SK-N-SH (cell line): ENCODE measurements around the gene DBNL. TPM values are rescaled to one million over a fixed set of nuclear protein-coding genes. Genes with fewer than 3 reads are reported as not detected.

Source experiments
- CTCF ChIA-PET: fragments of 300-600, 350-600 bp; formaldehyde crosslinking; extraction: SDS; loops from one replicate; lab custom pipeline; 2021; lab: Yijun Ruan, JAX
- POLR2A ChIA-PET: fragments of 350-600 bp; sonication (Branson Sonifier 250); formaldehyde crosslinking; extraction: SDS; loops from one replicate; lab custom pipeline; 2020; ENCODE audit warnings: antibody characterized with exemption, inconsistent platforms; lab: Yijun Ruan, JAX
- DNase-seq: peaks from one replicate; pipeline ENCODE4 v3.0.0; 2012
- H2AFZ ChIP-seq: fragments of 200-600 bp; sonication (generic); 2 replicates; pipeline ENCODE4 v1.8.1; 2016; ENCODE audit warnings: antibody characterized with exemption, mild to moderate bottlenecking, low read depth
- H3F3A ChIP-seq: fragments of 200-600 bp; sonication (generic); replicated peaks from 2 replicates; pipeline ENCODE3; 2016; ENCODE audit warnings: antibody characterized with exemption, mild to moderate bottlenecking; ENCODE audit not compliant: insufficient read depth
- H3K27ac ChIP-seq, 2 experiments: fragments of 200-500 bp in 1 of 2; fragments of 200-600 bp in 1 of 2; sonication (Bioruptor generic) in 1 of 2; sonication (generic), shearing (Covaris generic) in 1 of 2; 2 replicates each; pipeline versions ENCODE4 v1.5.1 to v1.6.1; 2014 to 2016; ENCODE audit warnings: low read depth in 2 of 2, inconsistent platforms in 1 of 2, low read length in 1 of 2, mild to moderate bottlenecking in 1 of 2, mixed read lengths in 1 of 2
- H3K27me3 ChIP-seq: fragments of 200-600 bp; sonication (generic), shearing (Covaris generic); 2 replicates; pipeline ENCODE4 v1.6.1; 2016; ENCODE audit warnings: mixed run types; ENCODE audit not compliant: insufficient read depth
- H3K36me3 ChIP-seq, 2 experiments: fragments of 200-500 bp in 1 of 2; fragments of 200-600 bp in 1 of 2; sonication (Bioruptor generic) in 1 of 2; sonication (generic) in 1 of 2; replicated peaks in 1 of 2; 2 replicates each; pipeline versions ENCODE3 to v1.5.1; 2014 to 2016; ENCODE audit warnings: low read length in 1 of 2, mild to moderate bottlenecking in 1 of 2; ENCODE audit not compliant: insufficient read depth in 2 of 2, control insufficient read depth in 1 of 2
- H3K4me1 ChIP-seq, 2 experiments: fragments of 200-500 bp in 1 of 2; fragments of 200-600 bp in 1 of 2; sonication (Bioruptor generic) in 1 of 2; sonication (generic), shearing (Covaris generic) in 1 of 2; 2 replicates each; pipeline versions ENCODE4 v1.5.1 to v1.6.1; 2014 to 2016; ENCODE audit warnings: low read depth in 1 of 2, low read length in 1 of 2, mixed run types in 1 of 2; ENCODE audit not compliant: insufficient read depth in 2 of 2, control insufficient read depth in 1 of 2
- H3K4me2 ChIP-seq: fragments of 200-600 bp; sonication (generic), shearing (Covaris generic); 2 replicates; pipeline ENCODE4 v1.6.1; 2017; ENCODE audit warnings: mixed run types
- H3K4me3 ChIP-seq, 2 experiments: fragments of 200-500 bp in 1 of 2; fragments of 200-600 bp in 1 of 2; sonication (Bioruptor generic) in 1 of 2; sonication (generic), shearing (Covaris generic) in 1 of 2; 2 replicates each; pipeline versions ENCODE4 v1.5.1 to v1.8.1; 2014 to 2016; ENCODE audit warnings: low read depth in 2 of 2, inconsistent platforms in 1 of 2, low read length in 1 of 2, mild to moderate bottlenecking in 1 of 2, mixed read lengths in 1 of 2, moderate library complexity in 1 of 2
- H3K79me2 ChIP-seq: fragments of 200-600 bp; sonication (generic); 2 replicates; pipeline ENCODE4 v1.8.1; 2017; ENCODE audit warnings: mild to moderate bottlenecking; ENCODE audit not compliant: insufficient read depth
- H3K9ac ChIP-seq: fragments of 200-600 bp; sonication (generic); 2 replicates; pipeline ENCODE4 v1.6.1; 2017; ENCODE audit warnings: mixed run types
- H3K9me2 ChIP-seq: fragments of 200-600 bp; sonication (generic); 2 replicates; pipeline ENCODE4 v1.6.1; 2017; ENCODE audit warnings: mixed run types
- H3K9me3 ChIP-seq: fragments of 200-600 bp; sonication (generic); 2 replicates; pipeline ENCODE4 v1.6.1; 2017; ENCODE audit warnings: mixed run types, mild to moderate bottlenecking, moderate library complexity
- H4K20me1 ChIP-seq: fragments of 200-600 bp; sonication (generic); 2 replicates; pipeline ENCODE4 v1.6.1; 2017; ENCODE audit warnings: mild to moderate bottlenecking, mixed run types; ENCODE audit not compliant: insufficient read depth
- CHD2 ChIP-seq: fragments of 150-350 bp; IDR thresholded peaks from 2 replicates; pipeline ENCODE4 v1.6.1; 2018; ENCODE audit warnings: low read length; ENCODE audit not compliant: partially characterized antibody
- EP300 ChIP-seq, 2 experiments: IDR thresholded peaks; 2 replicates each; pipeline versions ENCODE4 v1.4.0 to v1.6.1; 2012; ENCODE audit warnings: borderline replicate concordance in 1 of 2, low read depth in 1 of 2, low read length in 1 of 2
- FOSL2 ChIP-seq: IDR thresholded peaks from 2 replicates; pipeline ENCODE4 v1.4.0; 2012; ENCODE audit warnings: low read depth, mild to moderate bottlenecking, moderate library complexity, borderline replicate concordance
- FOXJ3 ChIP-seq: sonication (generic); formaldehyde crosslinking; IDR thresholded peaks from 2 replicates; pipeline ENCODE4 v1.5.1; 2020; ENCODE audit warnings: mild to moderate bottlenecking, missing genetic modification reagents
- FOXM1 ChIP-seq: IDR thresholded peaks from 2 replicates; pipeline ENCODE4 v1.4.0; 2012; ENCODE audit warnings: low read depth, mild to moderate bottlenecking
- GABPA ChIP-seq: IDR thresholded peaks from 2 replicates; pipeline ENCODE4 v1.4.0; 2012; ENCODE audit warnings: low read depth, mild to moderate bottlenecking
- GATA2 ChIP-seq: sonication (generic); formaldehyde crosslinking; IDR thresholded peaks from 2 replicates; pipeline ENCODE4 v1.5.0; 2020; ENCODE audit warnings: mild to moderate bottlenecking, missing genetic modification reagents
- MXI1 ChIP-seq: IDR thresholded peaks from 2 replicates; pipeline ENCODE4 v1.6.1; 2012; ENCODE audit warnings: mild to moderate bottlenecking, low read depth, low read length, improper control_type of control experiment
- NRF1 ChIP-seq: IDR thresholded peaks from 2 replicates; pipeline ENCODE4 v1.6.1; 2012; ENCODE audit warnings: low read depth, mild to moderate bottlenecking, low read length
- RAD21 ChIP-seq: IDR thresholded peaks from 2 replicates; pipeline ENCODE4 v1.6.1; 2012; ENCODE audit warnings: mild to moderate bottlenecking, low read length
- RCOR1 ChIP-seq: fragments of 150-350 bp; IDR thresholded peaks from 2 replicates; pipeline ENCODE4 v1.6.1; 2017; ENCODE audit warnings: antibody characterized with exemption, low read length
- SMC3 ChIP-seq: IDR thresholded peaks from 2 replicates; pipeline ENCODE4 v1.6.1; 2012; ENCODE audit warnings: low read depth, low read length, improper control_type of control experiment
- TCF12 ChIP-seq: IDR thresholded peaks from 2 replicates; pipeline ENCODE4 v1.4.0; 2012
- TEAD4 ChIP-seq: IDR thresholded peaks from 2 replicates; pipeline ENCODE4 v1.4.0; 2012; ENCODE audit warnings: mild to moderate bottlenecking, borderline replicate concordance; ENCODE audit not compliant: insufficient read depth
- WGBS: methylation state at CpG from one replicate; pipeline ENCODE4 v1.1.6; 2017; ENCODE audit warnings: low lambda C conversion rate; 5-methylcytosine and 5-hydroxymethylcytosine counted together
- polyA plus RNA-seq, 3 experiments: library from polyadenylated mRNA; depleted of rRNA; stranded (reverse); fragments of >200 nt; gene quantifications; 2 replicates each; pipeline ENCODE4 v1.2.3, GENCODE V29; 2012
- TF ChIP-seq, protein P1 (sequence below): IDR thresholded peaks from 2 replicates; pipeline ENCODE4; 2012

The DBNL gene
- polyA plus RNA-seq, 1 of the 3 experiments (the other 2 are of a cell fraction): 244 TPM

DNA sequence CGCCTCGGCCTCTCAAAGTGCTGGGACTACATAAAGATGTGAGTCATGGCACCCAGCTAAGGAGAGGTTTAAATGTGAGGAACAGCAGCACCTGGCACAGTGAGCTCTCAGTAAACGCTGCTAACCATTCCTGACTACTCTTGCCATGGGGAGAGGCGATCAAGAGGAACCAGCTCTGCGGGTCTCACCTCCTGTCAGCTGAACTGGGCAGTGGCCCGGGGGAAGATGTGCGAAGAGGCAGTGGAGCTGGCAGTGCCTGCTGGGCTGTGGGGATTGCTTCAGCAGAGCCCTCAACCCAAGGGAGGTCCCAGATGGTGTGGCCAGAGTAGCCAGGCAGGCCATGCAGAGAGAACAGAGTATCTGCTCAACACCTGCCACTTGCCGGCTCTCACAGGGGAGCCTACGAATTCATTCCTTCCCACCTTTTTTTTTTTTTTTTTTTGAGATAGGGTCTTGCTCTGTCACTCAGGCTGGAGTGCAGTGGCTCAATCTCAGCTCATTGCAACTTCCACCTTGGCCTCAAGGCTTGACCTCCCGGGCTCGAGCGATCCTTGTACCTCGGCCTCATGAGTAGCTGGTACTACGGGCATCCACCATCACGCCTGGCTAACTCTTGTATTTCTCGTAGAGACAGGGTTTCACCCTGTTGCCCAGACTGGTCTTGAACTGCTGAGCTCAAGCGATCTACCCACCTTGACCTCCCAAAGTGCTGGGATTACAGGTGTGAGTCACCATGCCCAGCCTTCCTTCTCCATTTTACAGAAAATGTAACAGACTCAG lies 31.0 kb downstream of the DBNL start:
- no peak overlapping the region for H3K4me2 ChIP-seq
- H3K79me2 ChIP-seq: peaks cover 4% of the 10 kb centered on the region; the same call in 1 of the 2 replicates
- H3K27me3 ChIP-seq: no peaks in the 10 kb centered on the region
- H3F3A ChIP-seq: peaks cover 31% of the 10 kb centered on the region
- H3K36me3 ChIP-seq: peaks cover 22 to 66% of the 10 kb centered on the region in 2 experiments
- no peak overlapping the region for H3K27ac ChIP-seq
- CTCF ChIA-PET: interaction anchor here (1.0 to 1.5 kb wide), 6 partner anchors 8 to 121 kb away, joined by 3 to 6 read pairs (median 4); no protein-coding TSS in a partner anchor
- no peaks in the 10 kb centered on the region for H3K9me3 ChIP-seq
- no peak for DNase-seq
- peaks cover 5 to 15% of the 10 kb centered on the region in 2 experiments; a peak in 3 of 4 replicates for H3K4me1 ChIP-seq
- H4K20me1 ChIP-seq: no peaks in the 10 kb centered on the region
- POLR2A ChIA-PET: interaction anchor here (0.7 to 1.8 kb wide), 3 partner anchors 10 to 49 kb away, joined by 3 to 6 read pairs (median 4); partner anchors contain the start of genes DBNL and PGAM2
- H3K9ac ChIP-seq: no peak overlapping the region
- no peak overlapping the region for H3K4me3 ChIP-seq
- H3K9me2 ChIP-seq: no peaks in the 10 kb centered on the region
- H2AFZ ChIP-seq: no peak overlapping the region
- no peak for TF ChIP-seq FOXM1
- no peak for TF ChIP-seq RAD21
- TF ChIP-seq FOXJ3: no peak
- TF ChIP-seq RCOR1: no peak
- no peak for TF ChIP-seq TEAD4
- 94% methylated on average over 17 of the region's 17 CpGs for WGBS

DNA sequence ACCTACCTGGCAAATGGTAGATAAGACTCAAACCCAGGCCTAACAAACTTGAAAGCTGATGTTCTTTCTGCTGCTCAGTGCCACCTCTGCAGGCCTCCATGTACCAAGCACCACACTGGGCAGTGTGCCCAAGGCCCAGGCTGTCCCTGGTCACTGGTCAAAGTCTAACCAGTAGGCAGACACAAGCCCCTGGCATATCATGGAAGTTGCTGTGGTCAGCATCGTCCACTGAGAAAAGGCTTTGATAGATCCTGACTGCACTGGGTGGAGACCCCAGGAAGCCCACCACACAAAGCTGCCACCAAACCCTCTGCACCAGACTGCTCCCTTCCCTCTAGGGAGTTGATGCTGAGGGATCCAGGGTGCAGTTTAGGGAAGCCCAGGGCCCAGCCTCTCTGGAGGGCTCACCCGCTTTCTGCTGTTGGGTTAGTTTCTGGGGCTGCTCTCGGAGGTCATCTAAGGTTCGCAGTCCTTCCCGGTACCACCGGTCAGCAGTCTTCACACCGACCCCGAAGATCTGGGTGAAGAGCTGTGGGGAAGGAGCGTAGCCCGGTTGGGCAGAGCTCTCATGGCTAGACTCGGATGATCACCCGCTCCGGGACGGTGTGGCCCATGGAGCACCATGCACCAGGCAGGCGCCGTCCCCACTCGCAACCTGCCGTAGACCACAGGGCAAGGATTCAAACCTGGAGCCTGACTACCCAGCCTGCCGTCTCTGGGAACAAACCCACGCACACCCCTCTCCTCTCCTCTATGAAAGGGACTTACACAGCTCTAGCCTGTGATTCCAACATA lies 31.8 kb downstream of the DBNL start:
- no peaks in the 10 kb centered on the region for H3K27me3 ChIP-seq
- no peak for DNase-seq
- peaks cover 12% of the 10 kb centered on the region for H3K79me2 ChIP-seq
- ChIA-PET CTCF (interaction anchor here (0.7 to 1.5 kb wide), 6 partner anchors 9 to 46 kb away, joined by 3 to 6 read pairs (median 3); no protein-coding TSS in a partner anchor), POLR2A (interaction anchor here (0.7 to 1.8 kb wide), 2 partner anchors 32 to 48 kb away, joined by 3 to 6 read pairs; partner anchors contain the start of gene DBNL)
- H3K4me2 ChIP-seq: no peak overlapping the region
- no peak overlapping the region for H3K4me3 ChIP-seq
- no peak overlapping the region for H2AFZ ChIP-seq
- peaks cover 10 to 23% of the 10 kb centered on the region in 2 experiments for H3K4me1 ChIP-seq
- 99% methylated on average over 19 of the region's 20 CpGs for WGBS
- H3F3A ChIP-seq: peaks cover 24% of the 10 kb centered on the region
- peaks cover 22 to 69% of the 10 kb centered on the region in 2 experiments for H3K36me3 ChIP-seq
- no peaks in the 10 kb centered on the region for H4K20me1 ChIP-seq
- TF ChIP-seq, protein P1, sequence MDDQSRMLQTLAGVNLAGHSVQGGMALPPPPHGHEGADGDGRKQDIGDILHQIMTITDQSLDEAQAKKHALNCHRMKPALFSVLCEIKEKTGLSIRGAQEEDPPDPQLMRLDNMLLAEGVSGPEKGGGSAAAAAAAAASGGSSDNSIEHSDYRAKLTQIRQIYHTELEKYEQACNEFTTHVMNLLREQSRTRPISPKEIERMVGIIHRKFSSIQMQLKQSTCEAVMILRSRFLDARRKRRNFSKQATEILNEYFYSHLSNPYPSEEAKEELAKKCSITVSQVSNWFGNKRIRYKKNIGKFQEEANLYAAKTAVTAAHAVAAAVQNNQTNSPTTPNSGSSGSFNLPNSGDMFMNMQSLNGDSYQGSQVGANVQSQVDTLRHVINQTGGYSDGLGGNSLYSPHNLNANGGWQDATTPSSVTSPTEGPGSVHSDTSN: no peak
- TF ChIP-seq FOXJ3: no peak
- TF ChIP-seq RAD21: no peak
- TF ChIP-seq NRF1: no peak
- no peak for TF ChIP-seq CHD2
- no peak for TF ChIP-seq GABPA
- no peak for TF ChIP-seq SMC3
- no peak for TF ChIP-seq MXI1
- TF ChIP-seq FOSL2: no peak
- no peak for TF ChIP-seq EP300 (IDR thresholded peaks at IDR 0.05; ENCODE audit: borderline replicate concordance in 1 of 2, low read depth in 1 of 2, low read length in 1 of 2)
- no peak for TF ChIP-seq GATA2
- TF ChIP-seq TCF12: no peak
- TF ChIP-seq RCOR1: no peak
- no peaks in the 10 kb centered on the region for H3K9me2 ChIP-seq
- H3K9me3 ChIP-seq: no peaks in the 10 kb centered on the region
- H3K9ac ChIP-seq: no peak overlapping the region
- no peak overlapping the region for H3K27ac ChIP-seq
